ENCODE data around the gene GALNT2. TPM values are rescaled to one million over a fixed set of nuclear protein-coding genes. Genes with fewer than 3 reads are reported as not detected.

GALNT2 gene
- total and polyA plus RNA-seq, 10 of the 15 experiments (the other 5 are each of a cell fraction or from before 2014, with no cell fraction given): 0.52 to 27.7 (median 16.3) TPM

DNA sequence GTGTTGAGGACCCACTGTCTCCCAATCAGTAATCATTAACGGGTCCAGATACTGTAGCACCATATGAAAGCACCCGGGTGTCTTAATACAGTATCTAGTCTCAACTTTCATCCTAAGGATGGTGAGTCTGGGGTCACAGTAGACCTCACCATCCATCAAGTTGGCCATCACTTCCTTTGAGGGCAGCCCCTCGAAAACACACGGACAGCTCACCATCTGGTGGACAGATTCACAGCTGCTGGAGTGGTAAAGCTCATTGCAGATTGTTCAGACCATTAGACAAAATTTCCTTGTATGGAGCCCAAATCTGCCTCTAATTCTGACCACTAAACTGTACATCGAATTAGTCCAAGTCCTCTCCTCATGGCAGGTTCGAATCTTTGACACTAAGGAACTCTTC lies 236.0 kb downstream of the GALNT2 start:
- SMC1A ChIA-PET (ENCODE audit: uncharacterized antibody, unreplicated experiment): interaction anchor here (1.0 to 1.9 kb wide), 4 partner anchors 94 to 812 kb away, joined by 3 to 8 read pairs (median 4); no protein-coding TSS in a partner anchor

More for the DNA sequence above, 236.0 kb downstream of the GALNT2 start:
- intact Hi-C loops (cut with micrococcal nuclease; ENCODE audit: unreplicated experiment) (no loop called here), in situ Hi-C loops (cut with MboI) (no loop called here)
- H3K27me3 ChIP-seq (replicated peaks in 1 of 2; ENCODE audit: control insufficient read depth in 2 of 2, insufficient read depth in 2 of 2, low read length in 1 of 2): no peaks in the 10 kb centered on the region
- H2AFZ ChIP-seq (ENCODE audit: control insufficient read depth, low read depth, low read length): no peak overlapping the region
- H3K4me2 ChIP-seq (ENCODE audit: control insufficient read depth, insufficient read depth): no peak overlapping the region
- H3K27ac ChIP-seq (ENCODE audit: control insufficient read depth, insufficient read depth): no peak overlapping the region
- no peak overlapping the region for H3K9ac ChIP-seq (ENCODE audit: control insufficient read depth, insufficient read depth, low read length)
- no peak overlapping the region for H3K4me3 ChIP-seq
- H3K36me3 ChIP-seq (ENCODE audit: control insufficient read depth in 2 of 2, insufficient read depth in 2 of 2, low read length in 1 of 2): no peaks in the 10 kb centered on the region
- POLR2A ChIA-PET: interaction anchor here (0.6 kb wide), 1 partner anchor 170 kb away, joined by 3 read pairs; no protein-coding TSS in a partner anchor
- no peaks in the 10 kb centered on the region; the same call in 1 of the 2 replicates for H3K4me1 ChIP-seq (ENCODE audit: control insufficient read depth, insufficient read depth, low read length)
- WGBS (ENCODE audit: insufficient coverage, insufficient replicate concordance, low lambda C conversion rate, missing lambda C conversion rate): 34% methylated on average over 6 of the region's 6 CpGs
- H3K79me2 ChIP-seq (ENCODE audit: control insufficient read depth, insufficient read depth, low read length): no peaks in the 10 kb centered on the region
- FAIRE-seq (no peak), ATAC-seq (0 out of 3 replicates have a peak, but pooled peaks have one; percentile 21), DNase-seq (ENCODE audit: low read depth, low spot score) (no peak)
- no peaks in the 10 kb centered on the region; the same call in 2 of the 3 replicates for H3K9me3 ChIP-seq (replicated peaks; ENCODE audit: control insufficient read depth, insufficient read depth, low read length)
- CTCF ChIA-PET: interaction anchor here (1.0 to 2.2 kb wide), 5 partner anchors 8 to 642 kb away, joined by 3 to 10 read pairs (median 5); no protein-coding TSS in a partner anchor
- BruUV-seq (replicated peaks): no TSS peak
- RAD21 ChIA-PET (ENCODE audit: unreplicated experiment): interaction anchor here (1.5 kb wide), 1 partner anchor 586 kb away, joined by 3 read pairs; no protein-coding TSS in a partner anchor
- no peaks in the 10 kb centered on the region for H4K20me1 ChIP-seq (ENCODE audit: control insufficient read depth, insufficient read depth)
- TF ChIP-seq SMC3 (IDR thresholded peaks at IDR 0.05; ENCODE audit: borderline replicate concordance, low read length) (no peak), NR2F1 (conservative IDR thresholded peaks at IDR 0.05) (no peak)
- TF ChIP-seq, protein P1, sequence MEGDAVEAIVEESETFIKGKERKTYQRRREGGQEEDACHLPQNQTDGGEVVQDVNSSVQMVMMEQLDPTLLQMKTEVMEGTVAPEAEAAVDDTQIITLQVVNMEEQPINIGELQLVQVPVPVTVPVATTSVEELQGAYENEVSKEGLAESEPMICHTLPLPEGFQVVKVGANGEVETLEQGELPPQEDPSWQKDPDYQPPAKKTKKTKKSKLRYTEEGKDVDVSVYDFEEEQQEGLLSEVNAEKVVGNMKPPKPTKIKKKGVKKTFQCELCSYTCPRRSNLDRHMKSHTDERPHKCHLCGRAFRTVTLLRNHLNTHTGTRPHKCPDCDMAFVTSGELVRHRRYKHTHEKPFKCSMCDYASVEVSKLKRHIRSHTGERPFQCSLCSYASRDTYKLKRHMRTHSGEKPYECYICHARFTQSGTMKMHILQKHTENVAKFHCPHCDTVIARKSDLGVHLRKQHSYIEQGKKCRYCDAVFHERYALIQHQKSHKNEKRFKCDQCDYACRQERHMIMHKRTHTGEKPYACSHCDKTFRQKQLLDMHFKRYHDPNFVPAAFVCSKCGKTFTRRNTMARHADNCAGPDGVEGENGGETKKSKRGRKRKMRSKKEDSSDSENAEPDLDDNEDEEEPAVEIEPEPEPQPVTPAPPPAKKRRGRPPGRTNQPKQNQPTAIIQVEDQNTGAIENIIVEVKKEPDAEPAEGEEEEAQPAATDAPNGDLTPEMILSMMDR (IDR thresholded peaks at IDR 0.05 in 2 of 3, conservative IDR thresholded peaks at IDR 0.05 in 1 of 3; ENCODE audit: control insufficient read depth in 2 of 3, extremely low read depth in 1 of 3, insufficient read depth in 1 of 3, low read depth in 3 of 3, low read length in 3 of 3): peak in 1 of 3 experiments; percentile 20; a peak in 1 of 6 replicates
